Tibial artery (tissue), 4 donors: ENCODE results near the gene HYAL1.
"Not testable (repeated sequence)": the region's sequence is repeated elsewhere in the genome, so short reads cannot be mapped to it uniquely, and the experiment has no call there.

ENCODE experiments used
- DNase-seq, 2 donors: peaks; one replicate each; pipeline ENCODE4 v3.0.0-alpha.2; 2019
- H3K27ac ChIP-seq, 2 donors: fragments of 200-600 bp; sonication (generic) in 1 of 2; 1 replicate in 1 of 2; 2 replicates in 1 of 2; pipeline ENCODE4 v1.5.1; 2018 to 2019; ENCODE audit warnings: mild to moderate bottlenecking in 1 of 2
- H3K27me3 ChIP-seq, 2 donors: fragments of 200-600 bp; sonication (generic) in 1 of 2; one replicate each; pipeline versions ENCODE4 v1.5.1 to v1.6.0; 2016 to 2019
- H3K36me3 ChIP-seq, 3 donors: fragments of 200-600 bp; sonication (generic) in 2 of 3; one replicate each; pipeline ENCODE4 v1.5.1; 2016 to 2019; ENCODE audit warnings: mild to moderate bottlenecking in 2 of 3
- H3K4me1 ChIP-seq, 4 donors: fragments of 200-600 bp; sonication (generic) in 2 of 4; 1 replicate in 3 of 4; 2 replicates in 1 of 4; pipeline ENCODE4 v1.5.1; 2016 to 2019
- H3K4me3 ChIP-seq, 2 donors: fragments of 200-600 bp; sonication (generic) in 1 of 2; 1 replicate in 1 of 2; 2 replicates in 1 of 2; pipeline ENCODE4 v1.5.1; 2018 to 2019; ENCODE audit warnings: mild to moderate bottlenecking in 2 of 2
- H3K9me3 ChIP-seq, 3 donors: fragments of 200-600 bp; sonication (generic) in 1 of 3; one replicate each; pipeline ENCODE4 v1.5.1; 2016 to 2019
- intact Hi-C: fragments of 100-400 bp; cut with DNase I; formaldehyde crosslinking; loops from one replicate; pipeline ENCODE4 v1.15.0; 2023; ENCODE audit warnings: low total_unique reads
- TF ChIP-seq, protein P1 (sequence below), 2 experiments: fragments of 200-600 bp in 1 of 2; fragments of 450-650 bp in 1 of 2; IDR thresholded peaks; one replicate each; pipeline ENCODE4 v1.5.1; 2017 to 2019; ENCODE audit warnings: antibody characterized with exemption in 2 of 2, mild to moderate bottlenecking in 1 of 2, moderate library complexity in 1 of 2

HYAL1 gene

DNA sequence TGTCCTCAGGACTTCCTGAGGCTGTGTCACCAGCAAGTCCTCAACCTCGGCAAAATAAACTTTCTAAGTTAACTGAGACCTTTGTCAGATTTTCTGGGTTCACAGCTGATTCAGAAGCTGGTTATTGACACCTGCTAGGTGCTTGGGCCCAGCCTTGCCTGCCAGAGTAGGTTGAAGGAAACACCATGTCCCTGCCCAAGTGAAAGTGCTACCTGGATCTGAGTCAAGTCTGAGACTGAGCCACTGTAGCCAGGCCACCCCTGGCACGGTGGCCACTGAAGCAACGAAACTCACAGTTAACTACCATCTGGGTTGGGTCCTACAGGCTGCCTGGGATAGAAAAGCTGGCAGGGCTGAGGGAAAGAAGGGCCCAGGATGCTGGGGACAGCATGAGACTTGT is 11.0 kb upstream of the HYAL1 start:
- intact Hi-C loops, result no loop called here
- H3K9me3 ChIP-seq, result no peaks in the 10 kb centered on the region
- H3K27me3 ChIP-seq, result no peaks in the 10 kb centered on the region
- TF ChIP-seq, protein P1, sequence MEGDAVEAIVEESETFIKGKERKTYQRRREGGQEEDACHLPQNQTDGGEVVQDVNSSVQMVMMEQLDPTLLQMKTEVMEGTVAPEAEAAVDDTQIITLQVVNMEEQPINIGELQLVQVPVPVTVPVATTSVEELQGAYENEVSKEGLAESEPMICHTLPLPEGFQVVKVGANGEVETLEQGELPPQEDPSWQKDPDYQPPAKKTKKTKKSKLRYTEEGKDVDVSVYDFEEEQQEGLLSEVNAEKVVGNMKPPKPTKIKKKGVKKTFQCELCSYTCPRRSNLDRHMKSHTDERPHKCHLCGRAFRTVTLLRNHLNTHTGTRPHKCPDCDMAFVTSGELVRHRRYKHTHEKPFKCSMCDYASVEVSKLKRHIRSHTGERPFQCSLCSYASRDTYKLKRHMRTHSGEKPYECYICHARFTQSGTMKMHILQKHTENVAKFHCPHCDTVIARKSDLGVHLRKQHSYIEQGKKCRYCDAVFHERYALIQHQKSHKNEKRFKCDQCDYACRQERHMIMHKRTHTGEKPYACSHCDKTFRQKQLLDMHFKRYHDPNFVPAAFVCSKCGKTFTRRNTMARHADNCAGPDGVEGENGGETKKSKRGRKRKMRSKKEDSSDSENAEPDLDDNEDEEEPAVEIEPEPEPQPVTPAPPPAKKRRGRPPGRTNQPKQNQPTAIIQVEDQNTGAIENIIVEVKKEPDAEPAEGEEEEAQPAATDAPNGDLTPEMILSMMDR (IDR thresholded peaks at IDR 0.05), result no peak
- H3K27ac ChIP-seq, result no peak overlapping the region
- H3K4me1 ChIP-seq, result peaks cover 0 to 30% (median 9%) of the 10 kb centered on the region in 4 donors
- peaks cover 0 to 24% (median 18%) of the 10 kb centered on the region in 3 donors for H3K36me3 ChIP-seq
- DNase-seq, result no peak
- no peak overlapping the region for H3K4me3 ChIP-seq

DNA sequence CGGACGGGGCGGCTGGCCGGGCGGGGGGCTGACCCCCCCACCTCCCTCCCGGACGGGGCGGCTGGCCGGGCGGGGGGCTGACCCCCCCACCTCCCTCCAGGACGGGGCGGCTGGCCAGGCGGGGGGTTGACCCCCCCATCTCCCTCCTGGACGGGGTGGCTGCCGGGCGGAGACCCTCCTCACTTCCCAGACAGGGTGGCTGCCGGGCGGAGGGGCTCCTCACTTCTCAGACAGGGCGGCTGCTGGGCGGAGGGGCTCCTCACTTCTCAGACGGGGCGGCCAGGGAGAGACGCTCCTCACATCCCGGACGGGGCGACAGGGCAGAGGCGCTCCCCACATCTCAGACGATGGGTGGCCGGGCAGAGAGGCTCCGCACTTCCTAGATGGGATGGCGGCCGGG is 8.7 kb upstream of the HYAL1 start:
- H3K4me1 ChIP-seq, H3K4me3 ChIP-seq, H3K27me3 ChIP-seq, intact Hi-C loops, H3K9me3 ChIP-seq, DNase-seq, H3K27ac ChIP-seq: not testable (repeated sequence)
- peaks cover 0 to 13% (median 4%) of the 10 kb centered on the region in 3 donors for H3K36me3 ChIP-seq

DNA sequence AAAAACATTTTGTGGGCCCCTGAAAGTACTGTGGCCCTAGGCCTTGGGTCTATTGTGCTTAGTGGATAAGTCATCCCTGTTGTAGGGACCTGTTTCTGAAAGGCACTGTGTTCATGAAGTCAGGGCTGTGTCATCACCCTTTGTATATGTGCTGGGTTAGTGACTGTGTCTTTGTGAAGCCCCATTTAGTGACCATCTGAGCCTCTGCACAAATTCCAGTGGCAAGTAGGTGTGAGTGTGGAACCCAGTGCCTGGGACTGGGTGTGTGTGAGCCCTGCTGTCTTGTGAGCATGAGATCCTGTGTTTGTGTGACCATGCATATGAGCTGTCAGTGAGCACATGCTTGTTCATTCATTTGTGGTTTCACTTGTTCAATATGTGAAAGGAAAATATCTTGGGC is 1.2 kb upstream of the HYAL1 start:
- no peak overlapping the region for H3K4me3 ChIP-seq
- DNase-seq, result no peak
- no peaks in the 10 kb centered on the region for H3K36me3 ChIP-seq
- no peaks in the 10 kb centered on the region for H3K27me3 ChIP-seq
- H3K9me3 ChIP-seq, result no peaks in the 10 kb centered on the region
- no peak overlapping the region for H3K27ac ChIP-seq
- H3K4me1 ChIP-seq, result peaks cover 8 to 25% (median 17%) of the 10 kb centered on the region in 4 donors
- TF ChIP-seq, protein P1 (IDR thresholded peaks at IDR 0.05), result no peak
- intact Hi-C loops, result no loop called here

DNA sequence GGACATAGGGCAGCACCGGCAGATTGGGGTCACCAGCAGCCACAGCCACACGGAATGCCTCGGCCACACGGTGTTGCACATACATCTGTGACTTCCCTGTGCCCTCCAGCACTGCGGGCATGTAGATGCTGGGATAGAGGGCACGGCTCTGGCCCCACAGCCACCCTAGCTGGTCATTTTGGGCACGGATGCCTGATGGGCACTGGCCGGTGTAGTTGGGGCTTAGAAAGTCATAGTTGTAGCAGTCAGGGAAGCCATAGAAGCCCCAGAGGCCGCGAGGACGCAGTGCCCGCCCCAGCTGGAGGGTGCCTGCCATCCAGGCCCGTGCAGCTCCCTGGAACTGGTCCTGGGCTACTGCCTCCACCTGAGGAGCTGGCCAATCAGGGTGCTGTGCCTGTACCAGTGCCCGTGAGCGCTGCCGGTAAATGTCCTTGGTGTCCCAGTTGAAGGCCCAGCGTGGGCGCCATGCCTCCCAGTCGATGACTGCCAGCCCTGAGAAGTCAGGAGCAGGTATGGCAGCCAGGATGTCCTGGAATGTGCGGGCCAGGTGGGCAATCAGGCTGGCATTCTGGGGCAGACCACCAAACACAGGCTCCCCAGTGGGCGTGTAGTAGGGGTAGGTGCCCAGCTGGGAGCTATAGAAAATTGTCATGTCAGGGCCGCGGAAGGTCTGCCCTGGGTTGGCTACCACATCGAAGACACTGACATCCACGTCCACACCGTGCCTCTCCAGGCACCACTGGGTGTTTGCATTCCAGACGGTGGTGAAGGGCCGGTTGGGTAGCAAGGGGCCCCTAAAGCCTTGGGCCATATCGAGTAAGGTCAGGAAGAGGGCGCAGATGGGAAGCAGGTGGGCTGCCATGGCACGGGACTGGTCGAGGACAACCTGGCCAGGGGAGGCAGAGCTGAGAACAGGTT is 1.0 kb downstream of the HYAL1 start:
- Histone ChIP-seq H3K9me3 (no peaks in the 10 kb centered on the region), H3K36me3 (peaks cover 0 to under 1% (median 0%) of the 10 kb centered on the region in 3 donors), H3K4me1 (peaks cover 8 to 40% (median 32%) of the 10 kb centered on the region in 4 donors), H3K27me3 (no peaks in the 10 kb centered on the region), H3K27ac (no peak overlapping the region), H3K4me3 (no peak overlapping the region)
- intact Hi-C loops, result no loop called here
- TF ChIP-seq, protein P1 (IDR thresholded peaks at IDR 0.05), result no peak
- no peak for DNase-seq

DNA sequence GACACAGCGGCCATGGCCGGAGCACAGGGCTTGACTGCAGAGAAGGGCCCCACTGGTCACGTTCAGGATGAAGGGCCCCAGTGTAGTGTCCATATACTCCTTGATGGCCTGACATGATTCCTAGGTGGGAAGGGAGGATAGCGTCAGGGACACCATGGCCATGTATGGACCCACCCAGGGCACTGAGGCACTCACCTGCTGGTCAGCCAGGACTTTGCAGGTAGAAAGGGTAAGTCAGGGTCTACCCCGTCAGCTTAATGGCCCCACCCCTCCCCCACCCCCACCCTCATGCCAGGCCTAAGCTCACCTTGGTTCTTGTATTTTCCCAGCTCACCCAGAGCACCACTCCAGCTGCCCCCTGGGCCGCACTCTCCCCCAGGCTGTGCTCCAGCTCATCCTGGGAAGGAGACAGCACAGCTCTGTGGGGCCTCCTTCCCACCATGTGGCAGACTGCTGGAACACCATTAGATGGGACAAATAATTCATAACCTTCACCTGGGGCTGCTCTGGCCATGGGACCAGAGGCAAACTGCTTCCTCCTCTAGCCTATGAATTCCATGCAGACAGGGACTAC is 2.6 kb downstream of the HYAL1 start:
- Histone ChIP-seq H3K27me3 (no peaks in the 10 kb centered on the region), H3K4me3 (peak overlapping the region in 1 of 2 donors; percentile 86), H3K27ac (peak overlapping the region; percentile 90 to 93), H3K36me3 (peaks cover 0 to 9% (median 0%) of the 10 kb centered on the region in 3 donors), H3K4me1 (peaks cover 8 to 41% (median 32%) of the 10 kb centered on the region in 4 donors), H3K9me3 (no peaks in the 10 kb centered on the region)
- intact Hi-C loops, result loop anchor here (2.0 kb wide), 1 partner anchor 20 kb away; no protein-coding TSS in a partner anchor
- no peak for DNase-seq
- TF ChIP-seq, protein P1 (IDR thresholded peaks at IDR 0.05), result no peak
